Omental fat pad (tissue), 4 donors: ENCODE data around the gene IL12RB2. TPM values are rescaled to one million over a fixed set of nuclear protein-coding genes. Genes with fewer than 3 reads are reported as not detected.

Source experiments
- ATAC-seq: fragments of 150-250 bp; one replicate; pipeline ENCODE4 v1.9.1; 2016; ENCODE audit warnings: mild to moderate bottlenecking, moderate library complexity; ENCODE audit not compliant: low FRiP score
- DNase-seq: peaks from one replicate; pipeline ENCODE4 v3.0.0-alpha.2; 2019; ENCODE audit warnings: low spot score
- CTCF ChIP-seq, 3 donors: fragments of 450-650 bp; IDR thresholded peaks; one replicate each; pipeline ENCODE4 v1.5.1; 2016 to 2017; ENCODE audit warnings: antibody characterized with exemption in 3 of 3, mild to moderate bottlenecking in 3 of 3, moderate library complexity in 2 of 3
- total RNA-seq, 4 donors: library from RNA; depleted of rRNA; stranded (reverse); fragments of >200 nt; gene quantifications; one replicate each; pipeline ENCODE4 v1.1.0, GENCODE V29; 2016

The IL12RB2 gene
- total RNA-seq, 4 donors from 2014 or later = 2.0 to 8.9 (median 6.5) TPM

- ATAC-seq (no peak), DNase-seq (no peak)
- no peak for TF ChIP-seq CTCF (IDR thresholded peaks at IDR 0.05)
These were observed 14.8 kb downstream of the IL12RB2 start for GRCh38 chr1:67322442-67322841.

- DNase-seq (no peak), ATAC-seq (no peak)
- TF ChIP-seq CTCF (IDR thresholded peaks at IDR 0.05) = no peak
These were observed 15.4 kb downstream of the IL12RB2 start for GRCh38 chr1:67323087-67323486.

DNA sequence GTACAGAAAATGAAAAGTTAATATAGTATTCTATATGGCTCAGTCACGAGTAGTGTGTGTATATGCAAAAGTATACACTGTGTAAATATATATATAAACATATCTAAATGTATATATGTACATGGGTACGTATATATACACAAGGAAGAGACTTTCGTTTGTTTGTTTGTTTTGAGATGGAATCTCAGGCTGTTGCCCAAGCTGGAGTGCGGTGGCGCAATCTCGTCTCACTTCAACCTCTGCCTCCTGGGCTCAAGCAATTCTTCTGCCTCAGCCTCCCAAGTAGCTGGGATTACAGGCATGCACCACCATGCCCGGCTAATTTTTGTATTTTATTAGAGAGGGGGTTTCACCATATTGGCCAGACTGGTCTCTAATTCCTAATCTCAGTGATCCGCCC, 16.4 kb downstream of the IL12RB2 start:
- ATAC-seq (no peak), DNase-seq (no peak)
- no peak for TF ChIP-seq CTCF (IDR thresholded peaks at IDR 0.05)

GRCh38 chr1:67327864-67328466, 20.3 kb downstream of the IL12RB2 start:
- no peak for DNase-seq
- ATAC-seq = no peak
- TF ChIP-seq CTCF (IDR thresholded peaks at IDR 0.05) = no peak

DNA sequence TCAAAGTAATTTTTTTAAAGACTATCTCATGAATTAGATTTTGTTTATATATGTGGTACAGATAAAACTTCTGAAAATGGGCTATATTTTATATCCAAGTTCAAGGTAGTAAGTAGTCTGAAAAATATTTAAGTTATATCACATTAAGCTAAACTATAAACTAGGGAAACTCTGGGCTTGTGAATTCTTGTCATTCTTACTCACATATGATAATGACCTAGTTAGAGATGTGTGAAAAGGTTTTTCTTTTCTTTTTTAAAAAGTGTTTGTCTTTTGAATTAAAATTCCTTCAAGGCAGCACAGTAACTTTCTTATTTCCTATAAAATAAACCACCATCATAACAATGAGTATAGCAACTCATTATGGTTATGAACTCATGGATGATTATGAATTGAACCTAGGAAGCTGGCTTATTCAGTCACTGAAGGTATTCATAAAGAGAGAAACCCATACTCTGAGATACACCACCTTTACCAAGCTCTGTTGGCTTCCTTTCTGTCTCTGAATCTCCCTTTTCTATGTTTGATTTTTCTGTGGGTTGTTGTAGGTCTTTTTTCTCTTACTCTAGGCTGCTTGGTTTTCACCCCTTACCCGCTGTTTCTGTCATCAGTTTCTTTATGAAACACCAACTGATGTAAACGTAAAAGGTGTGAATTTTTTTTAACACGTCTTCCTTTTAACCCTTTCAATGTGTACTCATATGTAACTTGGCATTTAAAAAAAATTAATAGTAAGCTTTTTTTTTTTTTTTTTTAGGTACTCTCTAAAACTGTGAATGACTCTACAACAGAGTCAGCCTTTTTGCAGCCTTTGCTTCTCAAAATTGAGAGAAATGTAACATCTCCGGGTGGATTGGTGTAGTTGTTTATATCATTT, 25.2 kb downstream of the IL12RB2 start:
- TF ChIP-seq CTCF (IDR thresholded peaks at IDR 0.05) = no peak
- no peak for ATAC-seq
- no peak for DNase-seq

DNA sequence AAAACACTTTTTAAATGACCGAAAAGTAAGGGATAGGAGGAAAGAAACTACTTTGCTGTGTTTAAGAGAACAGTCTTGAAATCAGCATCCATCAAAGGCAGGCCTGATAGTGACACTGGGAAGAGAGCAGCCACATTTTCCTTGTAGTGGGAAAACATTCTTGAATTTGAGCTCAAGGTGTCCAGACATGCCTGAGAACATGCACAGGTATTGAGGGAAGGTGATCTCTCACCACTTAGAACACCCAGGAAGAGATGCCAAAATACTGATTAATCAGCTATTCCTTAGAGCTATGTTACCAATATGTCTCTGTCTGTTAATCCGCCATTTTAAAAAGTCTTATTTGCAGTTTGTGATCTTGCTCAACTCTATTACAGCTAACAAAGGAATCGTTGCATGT, 25.9 kb downstream of the IL12RB2 start:
- no peak for TF ChIP-seq CTCF (IDR thresholded peaks at IDR 0.05)
- DNase-seq (no peak), ATAC-seq (no peak)

- DNase-seq = no peak
- ATAC-seq = no peak
- no peak for TF ChIP-seq CTCF (IDR thresholded peaks at IDR 0.05)
These were observed 27.7 kb downstream of the IL12RB2 start for GRCh38 chr1:67335411-67335810.
